Inferior parietal cortex (tissue), 1 donor: ENCODE measurements around the gene ADAM22.

Experiments
- DNase-seq: peaks from one replicate; pipeline ENCODE4 v3.0.0-alpha.2; 2016; ENCODE audit errors: extremely low spot score

ADAM22 gene

DNA sequence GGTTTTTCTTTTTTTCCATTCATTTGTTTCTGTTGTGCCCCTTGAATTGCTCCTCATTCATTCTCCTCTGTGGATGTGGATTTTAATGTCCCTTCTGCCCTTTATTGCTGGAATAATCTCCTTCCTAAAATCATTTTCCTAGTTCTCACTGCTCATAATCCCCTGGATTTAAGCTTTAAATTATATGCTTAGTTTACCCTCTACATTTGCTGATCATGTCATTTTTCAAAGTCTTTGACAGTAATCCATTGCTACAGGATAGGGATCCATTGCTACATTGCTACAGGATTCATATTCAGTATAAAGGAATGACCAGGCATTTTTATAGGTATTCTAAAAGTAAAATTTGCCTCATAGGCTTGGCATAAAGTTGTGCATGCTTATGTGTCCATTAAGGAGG, 14.3 kb downstream of the ADAM22 start:
- no peak for DNase-seq

DNA sequence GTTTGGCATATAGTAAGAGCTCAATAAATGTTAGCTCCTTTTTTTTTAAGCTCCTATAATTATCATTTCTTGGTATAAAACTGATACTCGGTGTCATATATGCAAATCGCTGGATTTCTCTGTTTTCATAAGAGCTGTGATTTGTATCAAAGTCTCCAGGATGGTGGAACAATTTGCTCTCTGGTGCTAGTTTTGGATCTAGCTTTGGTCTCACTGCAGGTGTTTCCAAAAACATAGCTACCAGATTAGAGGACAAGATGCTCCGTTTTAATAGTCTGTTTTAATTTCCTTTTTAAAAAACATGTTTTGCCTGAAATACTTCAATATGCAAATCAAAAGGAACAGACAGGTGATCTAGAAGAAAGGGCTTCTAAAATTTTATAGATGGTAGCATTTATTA, 25.3 kb downstream of the ADAM22 start:
- no peak for DNase-seq

DNA sequence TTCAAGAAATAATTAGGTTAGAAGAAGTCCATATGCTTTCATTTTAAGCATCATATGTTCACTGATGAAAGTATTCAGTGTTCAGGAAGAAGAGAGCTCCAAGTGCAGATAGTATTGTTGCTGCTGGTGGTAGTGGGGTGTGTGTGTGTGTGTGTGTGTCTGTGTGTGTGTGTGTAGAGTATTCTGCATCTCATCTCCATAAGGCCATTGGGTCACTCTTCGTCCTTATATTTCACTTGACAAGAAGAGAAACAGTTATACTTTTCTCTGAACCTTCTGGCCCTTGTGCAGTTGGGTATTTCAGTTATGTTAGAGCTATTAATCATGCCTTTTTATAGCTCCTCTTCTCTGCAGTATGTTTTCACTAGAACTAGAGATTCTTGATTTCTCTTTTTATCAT, 26.2 kb downstream of the ADAM22 start:
- DNase-seq: no peak

GRCh38 chr7:87961754-87962153, 27.7 kb downstream of the ADAM22 start:
- no peak for DNase-seq

GRCh38 chr7:87966271-87966670, 32.2 kb downstream of the ADAM22 start:
- DNase-seq: no peak

- DNase-seq: no peak
Observed at GRCh38 chr7:87968021-87968420, 34.0 kb downstream of the ADAM22 start.

DNA sequence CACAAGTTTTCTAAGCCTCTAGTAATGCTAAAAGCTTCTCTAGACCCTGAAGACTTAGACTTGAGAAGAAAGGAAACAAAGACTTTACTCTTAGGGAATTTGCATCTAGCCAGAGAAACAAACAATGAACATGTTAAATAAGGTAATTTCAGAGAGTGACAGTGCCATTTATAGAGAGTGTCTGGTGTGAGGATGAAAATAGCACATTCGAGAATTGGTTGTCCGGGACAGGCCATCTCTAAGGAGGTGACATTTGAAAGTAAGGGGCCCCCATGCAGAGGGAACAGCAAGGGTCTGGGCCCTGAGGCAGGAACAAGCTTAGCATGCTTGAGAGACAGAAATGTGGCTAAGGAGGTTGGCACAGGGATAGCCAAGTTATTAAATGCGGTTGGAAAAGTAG, 48.1 kb downstream of the ADAM22 start:
- DNase-seq: no peak

GRCh38 chr7:87984088-87984487, 50.0 kb downstream of the ADAM22 start:
- no peak for DNase-seq

DNA sequence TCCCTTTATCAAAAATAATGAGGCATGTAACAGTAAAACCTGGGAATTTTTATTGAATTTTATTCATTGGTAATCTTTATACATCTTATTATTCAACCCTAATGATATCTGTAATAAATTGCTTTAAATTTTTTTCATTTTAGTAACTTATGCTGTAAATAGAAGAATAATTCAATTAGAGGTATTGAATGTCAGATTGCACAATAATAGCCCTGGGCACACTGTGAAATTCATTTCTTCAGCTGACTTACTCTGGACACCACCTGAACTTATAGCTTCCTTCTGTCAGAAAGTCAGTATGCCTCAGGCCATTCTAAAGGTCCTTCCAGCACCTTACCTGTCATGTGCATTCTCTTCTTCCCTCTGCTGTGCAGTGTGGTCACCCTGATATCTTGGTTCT, 59.2 kb downstream of the ADAM22 start:
- DNase-seq: no peak

GRCh38 chr7:87999261-87999660, 65.2 kb downstream of the ADAM22 start:
- DNase-seq: no peak

GRCh38 chr7:88001744-88002530, 67.9 kb downstream of the ADAM22 start:
- DNase-seq: no peak

DNA sequence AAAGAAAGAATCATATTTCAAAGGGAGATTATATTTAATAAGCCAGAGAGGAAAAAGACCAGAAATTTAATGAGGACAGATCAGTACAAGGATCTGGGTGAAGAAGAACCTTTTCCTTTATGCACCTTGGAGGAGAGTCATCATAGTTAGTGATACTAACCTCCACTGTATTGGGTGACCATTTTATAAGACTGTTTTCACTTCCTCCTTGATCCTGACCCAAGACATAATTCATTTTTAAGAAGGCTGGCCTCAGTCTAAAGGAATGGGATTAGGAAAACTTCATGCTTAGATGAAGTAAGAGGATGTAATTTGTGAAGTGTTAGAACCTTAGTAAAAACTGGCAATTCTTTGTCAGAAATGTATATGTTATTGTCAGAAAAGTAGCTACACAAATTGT, 68.6 kb downstream of the ADAM22 start:
- DNase-seq: no peak

DNA sequence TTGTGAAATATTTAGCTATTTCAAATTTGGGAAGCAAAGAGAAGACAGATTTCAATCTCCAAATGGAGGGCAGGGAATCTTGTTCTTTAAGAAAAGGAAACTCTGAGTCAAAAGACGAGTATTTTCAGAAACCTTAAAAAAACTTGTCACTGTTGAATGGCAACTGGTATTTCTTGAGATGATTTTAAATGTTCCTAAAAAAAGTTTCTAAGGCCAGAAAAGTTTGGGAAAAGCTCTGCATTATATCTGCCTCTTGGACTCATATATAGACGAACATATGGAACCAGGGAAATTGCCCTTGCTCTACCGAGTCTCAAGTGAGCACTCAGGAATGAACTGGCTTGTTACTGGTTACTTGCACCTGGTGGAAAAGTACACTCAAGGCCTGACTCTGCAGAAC, 69.5 kb downstream of the ADAM22 start:
- no peak for DNase-seq

DNA sequence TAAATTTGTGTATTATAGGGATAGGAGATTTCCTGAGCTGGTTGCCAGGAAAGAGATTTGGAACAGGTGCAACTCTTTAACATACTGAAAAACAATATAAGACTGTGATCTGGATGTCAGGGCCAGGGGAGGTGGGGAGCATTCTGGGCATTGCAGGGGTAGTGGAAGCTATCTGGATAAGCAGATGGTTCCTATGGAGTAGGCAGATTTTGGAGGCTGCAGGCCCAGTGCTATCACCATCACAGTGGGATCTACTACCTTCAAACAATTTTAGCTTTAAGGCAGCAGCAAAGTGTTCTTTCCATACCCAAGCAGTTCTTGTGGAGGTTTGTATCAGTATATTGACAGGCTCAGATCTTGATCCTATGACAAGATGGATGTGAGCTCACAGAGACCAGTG, 71.1 kb downstream of the ADAM22 start:
- no peak for DNase-seq

DNA sequence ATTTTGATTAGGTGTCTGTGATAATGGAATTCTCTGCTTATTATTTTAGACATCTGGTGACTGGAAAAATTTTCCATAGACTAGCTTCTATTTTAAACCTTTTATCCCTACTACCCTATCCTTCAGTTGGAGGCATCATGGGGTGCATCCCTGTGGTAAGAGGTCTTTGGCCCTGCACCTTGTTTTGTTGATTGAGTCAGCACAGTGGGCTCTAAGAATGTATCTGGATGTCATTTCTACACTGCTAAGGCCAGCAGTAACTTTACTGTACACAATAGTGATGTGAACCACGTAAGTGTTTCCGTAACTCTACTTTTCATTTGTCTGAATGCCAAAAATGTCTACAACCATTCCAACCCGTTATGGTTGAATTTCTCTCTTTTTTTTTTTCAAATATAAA, 75.6 kb downstream of the ADAM22 start:
- no peak for DNase-seq

- DNase-seq: no peak
Observed at GRCh38 chr7:88012086-88012485, 78.0 kb downstream of the ADAM22 start.

DNA sequence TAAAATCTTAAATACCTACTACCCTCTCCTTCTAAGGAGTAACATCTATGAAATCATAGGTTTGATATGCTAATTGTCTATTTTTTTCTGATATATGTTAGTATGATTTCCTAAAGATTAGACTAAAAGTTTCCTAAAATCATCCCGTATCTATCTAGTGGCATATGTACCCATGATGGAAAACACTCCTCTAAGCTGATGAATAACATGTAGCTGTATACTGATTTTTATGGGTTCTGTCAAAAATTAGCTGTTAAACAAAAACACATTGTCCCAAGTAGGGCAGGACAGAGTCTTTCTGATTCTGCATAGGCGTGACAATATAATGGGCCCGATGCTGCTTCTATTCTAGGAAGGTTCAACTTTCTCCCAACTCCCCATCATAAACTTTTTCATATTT, 79.9 kb downstream of the ADAM22 start:
- no peak for DNase-seq

DNA sequence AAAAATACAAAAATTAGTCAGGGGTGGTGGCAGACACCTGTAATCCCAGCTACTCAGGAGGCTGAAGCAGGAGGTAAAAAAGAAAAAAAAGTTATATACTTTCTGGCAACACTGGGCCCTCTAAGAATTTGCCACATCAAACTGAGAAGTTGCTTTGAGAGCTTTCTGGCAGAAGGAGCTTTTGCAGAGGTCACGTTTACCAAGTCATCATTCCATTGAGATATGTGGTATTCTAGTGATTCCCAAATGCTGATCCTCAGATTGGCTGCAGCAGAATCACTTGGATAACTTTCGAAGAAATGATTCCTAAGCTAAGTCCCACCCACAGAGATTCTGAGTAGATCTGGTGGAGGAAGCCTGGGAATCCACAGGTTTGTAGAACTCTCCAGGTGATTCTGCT, 80.5 kb downstream of the ADAM22 start:
- no peak for DNase-seq

GRCh38 chr7:88015309-88015708, 81.3 kb downstream of the ADAM22 start:
- no peak for DNase-seq

DNA sequence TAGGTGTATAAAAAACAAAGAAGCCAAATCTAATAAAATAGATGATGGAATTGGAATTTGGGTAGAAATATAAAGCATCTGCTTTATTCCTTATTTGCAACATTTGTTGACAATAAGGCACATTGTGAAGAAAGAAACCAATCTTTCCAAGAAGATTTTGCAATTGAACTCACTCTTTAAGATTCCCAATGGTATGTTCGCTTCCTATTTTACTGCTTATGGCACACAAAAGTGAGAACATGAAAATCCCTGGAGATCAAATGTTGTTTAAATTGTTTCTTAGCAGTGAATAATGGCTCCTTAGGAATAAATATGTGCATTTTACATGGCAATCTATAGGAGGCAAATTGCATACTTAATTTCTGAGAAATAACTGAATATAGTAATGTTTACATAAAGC, 84.5 kb downstream of the ADAM22 start:
- DNase-seq: no peak

DNA sequence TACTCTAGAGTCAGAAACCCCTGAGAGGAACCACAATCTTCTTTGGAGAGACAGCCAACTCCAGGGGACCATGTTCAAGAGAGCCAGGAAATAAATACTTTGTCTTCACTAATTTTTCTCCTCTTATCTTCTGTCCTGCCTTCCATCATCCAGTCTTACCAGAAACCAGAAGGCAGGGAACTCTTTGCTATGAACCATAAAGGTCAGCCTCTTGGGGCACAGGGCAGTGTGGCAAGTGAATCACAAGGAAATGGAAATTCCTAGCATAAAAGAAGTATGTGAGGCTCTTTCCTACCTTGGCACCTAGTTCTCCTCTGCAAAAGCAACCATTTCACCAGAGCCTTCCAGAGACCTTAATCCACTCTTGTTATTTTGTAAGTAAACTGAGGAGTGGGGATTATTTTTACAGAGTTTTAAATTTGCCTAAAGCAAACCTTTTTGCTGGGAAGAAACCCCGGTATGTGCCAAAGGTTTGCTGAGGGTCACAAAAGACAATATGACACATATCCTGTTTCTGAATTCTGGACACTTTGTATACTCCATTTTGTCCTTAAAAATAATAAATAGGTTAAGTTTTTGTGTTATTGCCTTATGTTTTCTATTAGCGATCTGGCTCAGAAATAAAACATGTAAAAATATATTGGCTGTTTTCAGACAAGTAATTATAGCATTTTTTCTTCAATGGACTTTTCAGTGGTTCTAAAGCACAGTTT, 87.1 kb downstream of the ADAM22 start:
- no peak for DNase-seq

- DNase-seq: no peak
Observed at GRCh38 chr7:88027724-88028123, 93.7 kb downstream of the ADAM22 start.

GRCh38 chr7:88034083-88034695, 100.1 kb downstream of the ADAM22 start:
- DNase-seq: no peak
